NB4 (cell line): ENCODE measurements around the gene ACY1.

Experiments
- MYC ChIP-seq: IDR thresholded peaks from 2 replicates; pipeline ENCODE4 v1.6.1; 2011; ENCODE audit warnings: low read depth, low read length
- POLR2A ChIP-seq: IDR thresholded peaks from 2 replicates; pipeline ENCODE4 v1.6.1; 2011; ENCODE audit warnings: mild to moderate bottlenecking; ENCODE audit not compliant: insufficient read length; ENCODE audit errors: extremely low read depth
- TF ChIP-seq, protein P1 (sequence below): IDR thresholded peaks from one replicate; pipeline ENCODE4 v1.5.1; 2012; ENCODE audit warnings: low read depth, low read length

DNA sequence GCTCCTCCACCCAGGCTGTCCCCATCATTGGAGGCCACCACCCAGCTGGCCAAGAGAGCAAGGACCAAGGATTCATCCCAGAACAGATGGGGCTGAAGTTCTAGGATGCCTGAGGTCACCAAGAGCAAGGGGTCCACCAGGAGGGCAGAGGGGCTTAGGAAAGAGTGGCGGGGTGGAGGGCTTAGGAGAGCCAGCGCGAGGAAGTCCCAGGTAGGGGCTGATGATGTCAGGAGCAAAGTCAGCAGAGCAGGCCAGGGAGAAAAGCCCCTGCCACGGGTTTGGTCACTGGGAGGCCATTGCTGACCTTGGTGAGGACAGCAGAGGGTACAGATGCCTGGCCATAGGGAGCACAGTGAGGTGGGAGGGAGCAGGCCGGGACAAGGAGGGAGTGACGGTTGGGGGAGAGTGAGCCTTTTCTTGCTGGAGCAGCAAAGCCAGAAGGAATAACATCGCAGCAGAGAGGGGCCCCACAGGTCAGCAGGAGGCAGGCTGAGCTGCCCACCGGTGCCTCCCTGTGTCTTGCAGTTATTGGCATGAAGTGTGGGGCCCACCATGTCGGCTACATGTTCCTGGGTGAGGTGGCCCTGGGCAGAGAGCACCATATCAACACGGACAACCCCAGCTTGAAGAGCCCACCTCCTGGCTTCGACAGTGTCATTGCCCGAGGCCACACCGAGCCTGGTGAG is 36.0 kb upstream of the ACY1 start:
- TF ChIP-seq, protein P1, sequence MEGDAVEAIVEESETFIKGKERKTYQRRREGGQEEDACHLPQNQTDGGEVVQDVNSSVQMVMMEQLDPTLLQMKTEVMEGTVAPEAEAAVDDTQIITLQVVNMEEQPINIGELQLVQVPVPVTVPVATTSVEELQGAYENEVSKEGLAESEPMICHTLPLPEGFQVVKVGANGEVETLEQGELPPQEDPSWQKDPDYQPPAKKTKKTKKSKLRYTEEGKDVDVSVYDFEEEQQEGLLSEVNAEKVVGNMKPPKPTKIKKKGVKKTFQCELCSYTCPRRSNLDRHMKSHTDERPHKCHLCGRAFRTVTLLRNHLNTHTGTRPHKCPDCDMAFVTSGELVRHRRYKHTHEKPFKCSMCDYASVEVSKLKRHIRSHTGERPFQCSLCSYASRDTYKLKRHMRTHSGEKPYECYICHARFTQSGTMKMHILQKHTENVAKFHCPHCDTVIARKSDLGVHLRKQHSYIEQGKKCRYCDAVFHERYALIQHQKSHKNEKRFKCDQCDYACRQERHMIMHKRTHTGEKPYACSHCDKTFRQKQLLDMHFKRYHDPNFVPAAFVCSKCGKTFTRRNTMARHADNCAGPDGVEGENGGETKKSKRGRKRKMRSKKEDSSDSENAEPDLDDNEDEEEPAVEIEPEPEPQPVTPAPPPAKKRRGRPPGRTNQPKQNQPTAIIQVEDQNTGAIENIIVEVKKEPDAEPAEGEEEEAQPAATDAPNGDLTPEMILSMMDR = no peak
- TF ChIP-seq POLR2A = no peak
- TF ChIP-seq MYC = no peak
